K562 (cell line): ENCODE measurements around the gene ALG13. TPM values are rescaled to one million over a fixed set of nuclear protein-coding genes. Genes with fewer than 3 reads are reported as not detected.

Experiments
- ASH1L ChIP-seq: fragments of 450-650 bp; IDR thresholded peaks from 2 replicates; pipeline ENCODE4 v1.6.1; 2018; ENCODE audit warnings: borderline replicate concordance, mild to moderate bottlenecking, low read depth; ENCODE audit not compliant: partially characterized antibody
- CBX3 ChIP-seq, 2 experiments: IDR thresholded peaks; 1 replicate in 1 of 2; 2 replicates in 1 of 2; pipeline ENCODE4 v1.6.1; 2012; ENCODE audit warnings: inconsistent platforms in 2 of 2, low read length in 2 of 2, borderline replicate concordance in 1 of 2, control low read depth in 1 of 2
- DPF2 ChIP-seq: fragments of 450-650 bp; IDR thresholded peaks from 2 replicates; pipeline ENCODE4 v1.6.1; 2016
- EHMT2 ChIP-seq: fragments of 450-650 bp; IDR thresholded peaks from 2 replicates; pipeline ENCODE4 v1.6.1; 2018; ENCODE audit warnings: antibody characterized with exemption
- ETV6 ChIP-seq, 3 experiments: fragments of 150-350 bp in 1 of 3; sonication (generic) in 1 of 3; formaldehyde crosslinking in 1 of 3; IDR thresholded peaks; 2 replicates each; pipeline versions ENCODE4 v1.6.1 to v1.8.0; 2014 to 2022; ENCODE audit warnings: borderline replicate concordance in 2 of 3, low read depth in 2 of 3, antibody characterized with exemption in 1 of 3, low read length in 1 of 3, mild to moderate bottlenecking in 1 of 3, missing genetic modification reagents in 1 of 3
- EZH2 ChIP-seq: IDR thresholded peaks from 2 replicates; pipeline ENCODE4 v1.6.1; 2012; ENCODE audit warnings: low read depth, mild to moderate bottlenecking, inconsistent platforms, low read length, borderline replicate concordance
- HDAC6 ChIP-seq: IDR thresholded peaks from 2 replicates; pipeline ENCODE4 v1.6.1; 2012; ENCODE audit warnings: low read depth, mild to moderate bottlenecking, control low read depth, inconsistent platforms, low read length, moderate library complexity
- HIVEP1 ChIP-seq: fragments of 250-450 bp; sonication (Bioruptor Pico); IDR thresholded peaks from 2 replicates; pipeline ENCODE4 v1.4.0; 2020; ENCODE audit warnings: mild to moderate bottlenecking
- ILF3 ChIP-seq: fragments of 450-650 bp; IDR thresholded peaks from 2 replicates; pipeline ENCODE4 v1.6.1; 2018; ENCODE audit warnings: antibody characterized with exemption, mild to moderate bottlenecking, moderate library complexity, borderline replicate concordance
- JUN ChIP-seq, 2 experiments: sonication (generic) in 1 of 2; formaldehyde crosslinking in 1 of 2; IDR thresholded peaks; 2 replicates each; pipeline versions ENCODE4 v1.6.1 to v1.8.0; 2012 to 2022; ENCODE audit warnings: borderline replicate concordance in 2 of 2, mild to moderate bottlenecking in 2 of 2, improper control_type of control experiment in 1 of 2, low read depth in 1 of 2, low read length in 1 of 2, missing genetic modification reagents in 1 of 2
- MAX ChIP-seq: sonication (generic); formaldehyde crosslinking; IDR thresholded peaks from 2 replicates; pipeline ENCODE4 v1.9.0; 2022; ENCODE audit warnings: mild to moderate bottlenecking, missing genetic modification reagents
- MED1 ChIP-seq: sonication (generic); formaldehyde crosslinking; IDR thresholded peaks from 2 replicates; pipeline ENCODE4 v1.8.1; 2023; ENCODE audit warnings: missing genetic modification reagents, borderline replicate concordance
- PHB2 ChIP-seq: fragments of 450-650 bp; IDR thresholded peaks from 2 replicates; pipeline ENCODE4 v1.6.1; 2017; ENCODE audit warnings: low read depth
- PML ChIP-seq: IDR thresholded peaks from 2 replicates; pipeline ENCODE4 v1.6.1; 2012; ENCODE audit warnings: low read length, inconsistent platforms
- POLR3A ChIP-seq: IDR thresholded peaks from 2 replicates; pipeline ENCODE4 v1.6.1; 2011; ENCODE audit warnings: borderline replicate concordance, mild to moderate bottlenecking, moderate library complexity; ENCODE audit not compliant: insufficient read length, insufficient read depth; ENCODE audit errors: extremely low read depth
- RBM22 ChIP-seq: fragments of 200-400 bp; formaldehyde crosslinking; IDR thresholded peaks from 2 replicates; pipeline ENCODE4 v1.6.1; 2018; ENCODE audit warnings: low read length, low read depth; ENCODE audit not compliant: poor library complexity, severe bottlenecking
- SAFB2 ChIP-seq: fragments of 200-400 bp; formaldehyde crosslinking; IDR thresholded peaks from 2 replicates; pipeline ENCODE4 v1.6.1; 2018; ENCODE audit warnings: borderline replicate concordance, low read length, low read depth, moderate library complexity; ENCODE audit not compliant: severe bottlenecking
- SMARCC2 ChIP-seq: fragments of 450-650 bp; IDR thresholded peaks from 2 replicates; pipeline ENCODE4 v1.6.1; 2017; ENCODE audit warnings: antibody characterized with exemption, moderate library complexity, mild to moderate bottlenecking, low read depth
- TAF1 ChIP-seq: IDR thresholded peaks from 2 replicates; pipeline ENCODE4 v1.6.1; 2011; ENCODE audit warnings: mild to moderate bottlenecking, low read length, moderate library complexity; ENCODE audit not compliant: insufficient read depth, control insufficient read depth, severe bottlenecking; ENCODE audit errors: extremely low read depth
- USF1 ChIP-seq: sonication (generic); formaldehyde crosslinking; IDR thresholded peaks from 2 replicates; pipeline ENCODE4 v1.9.0; 2022; ENCODE audit warnings: mild to moderate bottlenecking, missing genetic modification reagents
- YBX1 ChIP-seq: fragments of 450-650 bp; IDR thresholded peaks from 2 replicates; pipeline ENCODE4 v1.7.1; 2016; ENCODE audit warnings: mild to moderate bottlenecking
- ZNF146 ChIP-seq: IDR thresholded peaks from one replicate; pipeline ENCODE4 v1.6.1; 2018; ENCODE audit warnings: missing compliant biosample characterization; ENCODE audit not compliant: unreplicated experiment
- ZNF224 ChIP-seq: sonication (generic); formaldehyde crosslinking; IDR thresholded peaks from 2 replicates; pipeline ENCODE4 v1.8.0; 2022; ENCODE audit warnings: mild to moderate bottlenecking, missing genetic modification reagents
- ZNF232 ChIP-seq: sonication (generic); formaldehyde crosslinking; IDR thresholded peaks from 2 replicates; pipeline ENCODE4 v1.8.0; 2022; ENCODE audit warnings: mild to moderate bottlenecking, missing genetic modification reagents
- ZNF282 ChIP-seq: sonication (generic); formaldehyde crosslinking; IDR thresholded peaks from 2 replicates; pipeline ENCODE4 v1.8.1; 2023; ENCODE audit warnings: missing genetic modification reagents
- polyA plus RNA-seq, 8 experiments: library from polyadenylated mRNA; depleted of rRNA in 4 of 8; stranded (reverse) in 5 of 8; unstranded in 3 of 8; fragments of >200 nt; fragmentation: Nextera tagmentation in 2 of 8; fragmentation: Illumina TruSeq in 1 of 8; extraction: Ambion mirVana in 2 of 8; extraction: Trizol in 1 of 8; gene quantifications; 2 replicates each; pipeline versions ENCODE4 v1.2.1 to v1.2.3, GENCODE V29; 2011 to 2014; ENCODE audit warnings: inconsistent platforms in 1 of 8, missing spikeins in 1 of 8
- total RNA-seq, 7 experiments: library from RNA; depleted of rRNA in 6 of 7; stranded (reverse); fragments of >200 nt in 6 of 7; fragmentation: Illumina TruSeq in 2 of 7; extraction: Trizol in 2 of 7; gene quantifications; 2 replicates each; pipeline versions ENCODE4 v1.2.1 to v1.2.3, GENCODE V29; 2011 to 2021; ENCODE audit warnings: low replicate concordance in 1 of 7
- TF ChIP-seq, protein P1 (sequence below): sonication (generic); formaldehyde crosslinking; IDR thresholded peaks from 2 replicates; pipeline ENCODE4 v1.8.0; 2023; ENCODE audit warnings: mild to moderate bottlenecking, missing genetic modification reagents

Gene ALG13
- total and polyA plus RNA-seq, 9 of the 15 experiments (the other 6 are each of a cell fraction or from before 2014, with no cell fraction given), result 40.3 to 117 (median 68.2) TPM

DNA sequence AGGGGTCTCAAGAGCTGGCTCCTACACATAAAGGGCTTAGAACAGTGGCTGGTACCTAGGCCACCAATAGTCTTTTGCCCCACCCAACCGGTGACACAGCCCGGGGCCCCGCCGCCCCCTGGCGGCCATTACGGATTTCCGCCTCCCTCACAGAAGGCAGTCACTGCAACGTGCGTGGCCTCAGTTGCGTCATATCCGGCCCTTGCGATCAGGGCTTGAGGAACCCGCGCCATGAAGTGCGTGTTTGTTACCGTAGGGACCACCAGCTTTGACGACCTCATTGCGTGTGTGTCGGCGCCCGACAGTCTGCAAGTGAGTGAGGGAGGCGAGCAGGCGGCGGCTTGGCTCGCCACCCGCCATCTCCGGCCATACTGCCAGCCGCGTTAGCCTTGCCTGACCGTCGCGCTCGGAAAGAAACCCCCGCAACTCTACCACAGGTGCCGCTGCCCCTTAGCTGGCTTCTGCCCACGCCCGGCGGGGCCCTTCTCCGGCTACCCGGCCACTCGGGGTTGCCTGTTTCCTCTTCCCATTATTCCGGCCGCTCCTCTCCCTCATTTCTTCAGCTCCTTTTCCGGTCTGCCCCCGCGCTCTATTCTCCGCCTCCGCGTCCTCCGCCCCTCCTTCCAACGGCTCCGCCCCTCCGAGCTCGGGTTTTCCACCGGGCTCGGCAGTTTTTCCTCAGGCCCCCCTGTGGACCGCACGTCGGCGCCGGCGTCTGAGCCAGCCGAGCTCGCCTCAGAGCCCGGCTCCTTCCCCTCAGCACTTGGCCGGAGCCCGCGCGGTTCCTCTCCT, at the start of gene ALG13 (continued):
- TF ChIP-seq, protein P1, sequence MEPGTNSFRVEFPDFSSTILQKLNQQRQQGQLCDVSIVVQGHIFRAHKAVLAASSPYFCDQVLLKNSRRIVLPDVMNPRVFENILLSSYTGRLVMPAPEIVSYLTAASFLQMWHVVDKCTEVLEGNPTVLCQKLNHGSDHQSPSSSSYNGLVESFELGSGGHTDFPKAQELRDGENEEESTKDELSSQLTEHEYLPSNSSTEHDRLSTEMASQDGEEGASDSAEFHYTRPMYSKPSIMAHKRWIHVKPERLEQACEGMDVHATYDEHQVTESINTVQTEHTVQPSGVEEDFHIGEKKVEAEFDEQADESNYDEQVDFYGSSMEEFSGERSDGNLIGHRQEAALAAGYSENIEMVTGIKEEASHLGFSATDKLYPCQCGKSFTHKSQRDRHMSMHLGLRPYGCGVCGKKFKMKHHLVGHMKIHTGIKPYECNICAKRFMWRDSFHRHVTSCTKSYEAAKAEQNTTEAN (CRISPR knock-in tag), result no peak
- no peak for TF ChIP-seq ILF3
- TF ChIP-seq SAFB2, result no peak
- TF ChIP-seq ASH1L, result no peak
- TF ChIP-seq ETV6 (IDR thresholded peaks at IDR 0.05; ENCODE audit: borderline replicate concordance in 1 of 2, low read depth in 2 of 2, low read length in 1 of 2), result no peak
- no peak for TF ChIP-seq ETV6 (CRISPR knock-in tag; IDR thresholded peaks at IDR 0.05; ENCODE audit: borderline replicate concordance)
- no peak for TF ChIP-seq SMARCC2
- TF ChIP-seq CBX3 (IDR thresholded peaks at IDR 0.05; ENCODE audit: borderline replicate concordance in 1 of 2, low read length in 2 of 2), result 0 out of 3 replicates have a peak, but pooled peaks of 1 of the 2 experiments have one; percentile 58
- TF ChIP-seq MED1, result no peak
- no peak for TF ChIP-seq HIVEP1 (CRISPR knock-in tag)
- TF ChIP-seq DPF2, result peak; percentile 18; the same call in 1 of the 2 replicates
- no peak for TF ChIP-seq ZNF146
- peak; percentile 47; the same call in 1 of the 2 replicates for TF ChIP-seq PML
- peak; percentile 61 for TF ChIP-seq TAF1
- TF ChIP-seq ZNF232, result no peak
- TF ChIP-seq ZNF282 (CRISPR knock-in tag), result no peak
- TF ChIP-seq ZNF224 (CRISPR knock-in tag), result no peak
- TF ChIP-seq MAX (CRISPR knock-in tag), result peak; percentile 80
- TF ChIP-seq HDAC6, result no peak
- TF ChIP-seq EZH2, result no peak
- TF ChIP-seq PHB2, result no peak
- TF ChIP-seq YBX1, result no peak
- no peak; the same call in 1 of the 2 replicates for TF ChIP-seq JUN (IDR thresholded peaks at IDR 0.05; ENCODE audit: borderline replicate concordance, low read depth, low read length)
- no peak; the same call in 1 of the 2 replicates for TF ChIP-seq JUN (CRISPR knock-in tag; IDR thresholded peaks at IDR 0.05; ENCODE audit: borderline replicate concordance)
- TF ChIP-seq EHMT2, result peak; percentile 66
- peak; percentile 76 for TF ChIP-seq RBM22
- TF ChIP-seq POLR3A, result no peak
- TF ChIP-seq USF1 (CRISPR knock-in tag), result no peak
